Testis (tissue), 3 donors: Measurements from ENCODE around the gene MAPKAP1. TPM values are rescaled to one million over a fixed set of nuclear protein-coding genes. Genes with fewer than 3 reads are reported as not detected.

Source experiments
- DNase-seq: peaks from one replicate; pipeline ENCODE4 v3.0.0-alpha.2; 2019
- H3K27ac ChIP-seq, 2 donors: fragments of 200-600 bp; sonication (generic); one replicate each; pipeline ENCODE4 v1.5.1; 2019
- H3K27me3 ChIP-seq: fragments of 200-600 bp; sonication (generic); one replicate; pipeline ENCODE4 v1.5.1; 2019
- H3K36me3 ChIP-seq: fragments of 200-600 bp; sonication (generic); one replicate; pipeline ENCODE4 v1.5.1; 2017; ENCODE audit warnings: low read depth; ENCODE audit errors: missing control alignments
- H3K4me1 ChIP-seq: fragments of 200-600 bp; sonication (generic); one replicate; pipeline ENCODE4 v1.5.1; 2019
- H3K4me3 ChIP-seq, 2 donors: fragments of 200-600 bp; sonication (generic); one replicate each; pipeline ENCODE4 v1.5.1; 2017 to 2019
- H3K9me3 ChIP-seq: fragments of 200-600 bp; sonication (generic); one replicate; pipeline ENCODE4 v1.5.1; 2017
- POLR2A ChIP-seq: fragments of 450-650 bp; IDR thresholded peaks from one replicate; pipeline ENCODE4 v1.6.1; 2017; ENCODE audit warnings: antibody characterized with exemption, mild to moderate bottlenecking, moderate library complexity
- WGBS, 2 donors: methylation state at CpG; one replicate each; pipeline ENCODE4 v1.1.5; 2018; 5-methylcytosine and 5-hydroxymethylcytosine counted together
- intact Hi-C: fragments of 100-400 bp; cut with DNase I; formaldehyde crosslinking; loops from one replicate; pipeline ENCODE4 v1.15.1; 2023; ENCODE audit warnings: low total_unique reads
- polyA plus RNA-seq: library from polyadenylated mRNA; stranded (reverse); fragments of 350-450 nt; fragmentation: Illumina TruSeq; extraction: RNeasy Lipid Tissue Mini Kit (QIAGEN cat#74804); gene quantifications from one replicate; pipeline ENCODE4 v1.2.3, GENCODE V29; 2014; ENCODE audit warnings: low read depth, low replicate concordance; ENCODE audit not compliant: insufficient read depth
- total RNA-seq, 2 donors: library from RNA; depleted of rRNA; stranded (reverse); fragments of >200 nt; gene quantifications; one replicate each; pipeline ENCODE4 v1.2.3, GENCODE V29; 2016
- TF ChIP-seq, protein P1 (sequence below), 3 experiments: fragments of 450-650 bp in 2 of 3; fragments of 200-600 bp in 1 of 3; sonication (generic) in 1 of 3; IDR thresholded peaks; one replicate each; pipeline ENCODE4 v1.5.1; 2016 to 2019; ENCODE audit warnings: antibody characterized with exemption in 3 of 3, mild to moderate bottlenecking in 2 of 3, moderate library complexity in 1 of 3

MAPKAP1 gene
- total and polyA plus RNA-seq, 3 donors from 2014 or later = 112 to 135 (median 115) TPM

DNA sequence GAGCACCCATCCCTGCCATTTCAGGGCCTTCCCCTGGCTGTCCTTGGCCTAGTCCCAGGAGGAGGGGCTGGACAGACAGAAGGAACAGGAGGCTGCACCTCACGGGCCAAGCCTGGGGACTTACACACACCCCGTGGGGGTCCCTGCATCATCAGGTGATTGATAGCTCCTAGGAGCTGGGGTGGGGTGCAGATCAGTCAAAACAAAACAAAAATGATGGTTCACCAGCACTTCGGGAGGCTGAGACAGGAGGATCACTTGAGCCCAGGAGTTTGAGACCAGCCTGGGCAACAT, 276.0 kb downstream of the MAPKAP1 start:
- H3K27ac ChIP-seq = no peak overlapping the region
- no peaks in the 10 kb centered on the region for H3K9me3 ChIP-seq
- no peaks in the 10 kb centered on the region for H3K36me3 ChIP-seq
- WGBS, 2 donors = 78 to 90% methylated on average over 2 to 3 of the region's 3 CpGs
- no peak for DNase-seq
- no peaks in the 10 kb centered on the region for H3K27me3 ChIP-seq
- intact Hi-C loops = no loop called here
- TF ChIP-seq, protein P1, sequence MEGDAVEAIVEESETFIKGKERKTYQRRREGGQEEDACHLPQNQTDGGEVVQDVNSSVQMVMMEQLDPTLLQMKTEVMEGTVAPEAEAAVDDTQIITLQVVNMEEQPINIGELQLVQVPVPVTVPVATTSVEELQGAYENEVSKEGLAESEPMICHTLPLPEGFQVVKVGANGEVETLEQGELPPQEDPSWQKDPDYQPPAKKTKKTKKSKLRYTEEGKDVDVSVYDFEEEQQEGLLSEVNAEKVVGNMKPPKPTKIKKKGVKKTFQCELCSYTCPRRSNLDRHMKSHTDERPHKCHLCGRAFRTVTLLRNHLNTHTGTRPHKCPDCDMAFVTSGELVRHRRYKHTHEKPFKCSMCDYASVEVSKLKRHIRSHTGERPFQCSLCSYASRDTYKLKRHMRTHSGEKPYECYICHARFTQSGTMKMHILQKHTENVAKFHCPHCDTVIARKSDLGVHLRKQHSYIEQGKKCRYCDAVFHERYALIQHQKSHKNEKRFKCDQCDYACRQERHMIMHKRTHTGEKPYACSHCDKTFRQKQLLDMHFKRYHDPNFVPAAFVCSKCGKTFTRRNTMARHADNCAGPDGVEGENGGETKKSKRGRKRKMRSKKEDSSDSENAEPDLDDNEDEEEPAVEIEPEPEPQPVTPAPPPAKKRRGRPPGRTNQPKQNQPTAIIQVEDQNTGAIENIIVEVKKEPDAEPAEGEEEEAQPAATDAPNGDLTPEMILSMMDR (IDR thresholded peaks at IDR 0.05) = no peak
- TF ChIP-seq POLR2A = no peak
- H3K4me3 ChIP-seq = no peak overlapping the region
- H3K4me1 ChIP-seq = peaks cover under 1% of the 10 kb centered on the region

DNA sequence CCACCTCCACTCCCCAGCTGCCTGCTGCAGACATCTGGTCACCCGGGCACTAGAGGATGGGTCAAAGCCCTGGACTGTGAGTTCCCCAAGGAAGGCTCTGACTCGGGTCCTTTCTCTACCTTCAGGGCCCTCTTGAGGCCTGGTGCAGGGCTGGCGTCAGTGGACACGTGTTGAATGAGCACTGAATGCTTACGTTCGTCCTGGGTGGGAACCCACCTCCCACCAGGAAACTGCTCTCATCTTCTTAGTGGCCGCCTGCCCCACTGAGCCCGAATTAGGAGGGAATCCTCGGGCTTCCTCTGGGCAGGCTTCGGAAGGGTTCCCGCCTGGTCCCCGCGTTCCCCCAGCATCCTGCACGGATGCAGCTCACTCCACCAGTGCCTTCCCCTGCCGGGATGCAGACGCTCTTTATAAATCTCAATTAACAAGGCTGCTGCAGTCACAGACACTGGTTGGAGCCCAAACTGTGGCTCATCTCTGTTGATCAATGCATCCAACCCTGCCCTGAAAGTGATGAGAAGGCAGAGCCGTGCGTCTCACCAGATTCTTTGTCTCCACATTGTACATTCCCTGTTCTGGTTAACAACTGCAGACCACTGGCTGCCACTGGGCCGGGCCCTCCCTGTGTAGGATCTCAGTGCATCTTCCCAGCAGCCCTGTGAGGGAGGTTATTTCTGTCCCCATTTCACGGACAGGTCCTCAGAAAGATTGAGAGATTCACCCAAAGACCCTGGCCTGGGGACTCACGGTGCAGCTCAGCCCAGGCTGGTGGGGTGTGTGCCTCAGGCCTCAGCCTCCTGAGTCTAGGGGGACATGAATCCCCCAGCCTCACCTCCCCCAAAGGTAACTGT, 276.6 kb downstream of the MAPKAP1 start:
- no peak for DNase-seq

DNA sequence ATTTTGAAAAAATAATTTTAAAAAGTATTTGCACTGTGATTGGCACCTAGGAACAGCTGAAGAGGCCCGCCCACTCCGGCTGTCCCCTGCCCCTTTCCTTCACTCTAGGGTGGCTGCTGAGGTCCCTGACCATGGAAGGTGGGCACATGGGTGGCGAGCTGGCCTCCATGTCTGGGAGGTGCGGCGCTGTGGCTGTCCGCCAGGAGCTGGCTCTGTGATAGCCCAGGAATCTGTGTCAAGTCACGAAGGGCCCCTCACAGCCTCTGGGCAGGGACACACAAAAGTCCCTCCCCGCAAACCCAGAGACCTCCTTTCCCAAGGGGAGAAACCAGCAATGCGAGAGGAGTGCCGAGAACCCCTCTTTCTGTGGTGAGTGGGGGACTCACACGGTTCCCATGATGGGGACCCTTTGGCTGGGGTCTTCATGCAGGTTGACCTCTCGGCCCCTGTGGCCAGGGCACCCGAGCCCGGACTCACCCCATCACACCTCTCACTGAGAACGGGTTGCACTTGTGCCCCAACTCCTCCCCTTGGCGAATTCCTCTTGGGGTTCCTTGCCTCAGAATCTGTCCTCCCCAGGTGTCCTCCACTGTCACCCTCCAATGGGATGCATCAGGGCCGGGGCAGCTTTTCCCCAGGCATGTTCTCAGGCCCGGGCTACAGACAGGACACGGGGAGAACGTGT, 277.4 kb downstream of the MAPKAP1 start:
- DNase-seq = no peak
- no peak overlapping the region for H3K4me3 ChIP-seq
- intact Hi-C loops = no loop called here
- H3K9me3 ChIP-seq = no peaks in the 10 kb centered on the region
- WGBS, 2 donors = 87 to 96% methylated on average over 11 to 20 of the region's 20 CpGs
- TF ChIP-seq, protein P1 (IDR thresholded peaks at IDR 0.05) = no peak
- TF ChIP-seq POLR2A = no peak
- no peak overlapping the region for H3K27ac ChIP-seq
- H3K36me3 ChIP-seq = no peaks in the 10 kb centered on the region
- peaks cover 10% of the 10 kb centered on the region for H3K4me1 ChIP-seq
- H3K27me3 ChIP-seq = no peaks in the 10 kb centered on the region

More for the DNA sequence above, 276.6 kb downstream of the MAPKAP1 start:
- peaks cover 7% of the 10 kb centered on the region for H3K4me1 ChIP-seq
- no peak overlapping the region for H3K4me3 ChIP-seq
- H3K27ac ChIP-seq = no peak overlapping the region
- intact Hi-C loops = no loop called here
- no peaks in the 10 kb centered on the region for H3K27me3 ChIP-seq
- no peaks in the 10 kb centered on the region for H3K9me3 ChIP-seq
- WGBS, 2 donors = 93 to 95% methylated on average over 16 to 21 of the region's 21 CpGs
- TF ChIP-seq, protein P1 (IDR thresholded peaks at IDR 0.05) = no peak
- no peak for TF ChIP-seq POLR2A
- no peaks in the 10 kb centered on the region for H3K36me3 ChIP-seq

DNA sequence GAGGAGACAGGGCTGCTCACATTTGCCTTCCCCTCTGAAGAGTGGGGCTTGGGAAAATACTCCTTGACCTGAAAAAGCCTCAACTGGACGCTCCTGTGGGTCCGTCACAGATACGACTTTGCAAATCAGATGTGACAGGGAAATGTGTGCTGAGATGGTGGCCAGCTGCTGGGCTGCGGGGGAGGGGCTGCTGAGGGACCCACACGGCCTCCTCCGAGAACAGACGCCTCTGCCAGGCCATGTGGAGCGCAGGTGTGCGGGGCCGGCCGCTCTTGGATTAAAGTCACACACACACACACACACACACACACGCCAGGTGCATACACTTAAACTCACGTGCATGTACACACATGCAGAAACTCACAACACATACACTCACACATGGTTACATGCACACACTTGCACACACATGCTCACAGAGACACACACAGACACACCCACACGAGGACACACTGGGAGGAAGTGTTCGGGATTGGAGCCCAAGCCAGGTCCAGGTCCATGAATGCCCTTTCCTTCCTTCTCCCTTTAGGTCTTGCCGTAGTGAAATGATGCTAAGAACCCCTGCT, 278.0 kb downstream of the MAPKAP1 start:
- 80 to 100% methylated on average over 1 to 16 of the region's 16 CpGs for WGBS, 2 donors
- TF ChIP-seq, protein P1 (IDR thresholded peaks at IDR 0.05) = no peak
- TF ChIP-seq POLR2A = no peak

More for the DNA sequence above, 278.0 kb downstream of the MAPKAP1 start:
- no peaks in the 10 kb centered on the region for H3K9me3 ChIP-seq
- no peak overlapping the region for H3K27ac ChIP-seq
- intact Hi-C loops = no loop called here
- no peak overlapping the region for H3K4me3 ChIP-seq
- no peak for DNase-seq
- H3K27me3 ChIP-seq = no peaks in the 10 kb centered on the region
- H3K4me1 ChIP-seq = peaks cover 10% of the 10 kb centered on the region
- H3K36me3 ChIP-seq = no peaks in the 10 kb centered on the region
